Measurements from ENCODE around the gene DNM2. TPM values are rescaled to one million over a fixed set of nuclear protein-coding genes. Genes with fewer than 3 reads are reported as not detected.

The DNM2 gene
- total RNA-seq, 1 donor from 2014 or later: 156 TPM

DNA sequence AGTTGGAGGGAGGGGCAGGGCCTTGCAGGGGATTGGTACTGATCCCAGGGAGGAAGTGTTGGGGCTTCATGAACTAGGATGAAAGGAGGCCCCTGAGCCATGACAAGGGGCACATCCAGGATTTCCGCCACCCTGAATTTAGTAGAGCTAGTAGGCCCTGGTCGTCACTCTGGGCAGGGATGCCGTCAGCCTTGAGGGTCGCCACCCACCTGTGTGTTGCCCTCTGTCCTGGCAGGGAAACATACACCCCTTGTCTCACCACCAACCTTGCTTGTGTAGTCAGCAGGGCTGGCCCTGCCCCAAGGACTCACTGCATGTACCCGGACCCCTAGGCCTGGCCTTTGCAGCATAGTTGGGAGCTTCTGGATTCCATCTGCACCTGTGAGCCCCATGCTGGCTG lies 26.0 kb upstream of the DNM2 start:
- no peaks in the 10 kb centered on the region for H3K9me3 ChIP-seq (replicated peaks)
- intact Hi-C loops (cut with micrococcal nuclease): no loop called here
- peaks cover 58% of the 10 kb centered on the region for H3K36me3 ChIP-seq
- H3K27me3 ChIP-seq (ENCODE audit: low read depth): no peaks in the 10 kb centered on the region
- no peak for DNase-seq
- no peak for TF ChIP-seq CTCF (IDR thresholded peaks at IDR 0.05; ENCODE audit: borderline replicate concordance)
- peaks cover 26% of the 10 kb centered on the region for H3K4me1 ChIP-seq
- no peak overlapping the region for H3K27ac ChIP-seq (replicated peaks)
- H3K4me3 ChIP-seq: no peak overlapping the region

DNA sequence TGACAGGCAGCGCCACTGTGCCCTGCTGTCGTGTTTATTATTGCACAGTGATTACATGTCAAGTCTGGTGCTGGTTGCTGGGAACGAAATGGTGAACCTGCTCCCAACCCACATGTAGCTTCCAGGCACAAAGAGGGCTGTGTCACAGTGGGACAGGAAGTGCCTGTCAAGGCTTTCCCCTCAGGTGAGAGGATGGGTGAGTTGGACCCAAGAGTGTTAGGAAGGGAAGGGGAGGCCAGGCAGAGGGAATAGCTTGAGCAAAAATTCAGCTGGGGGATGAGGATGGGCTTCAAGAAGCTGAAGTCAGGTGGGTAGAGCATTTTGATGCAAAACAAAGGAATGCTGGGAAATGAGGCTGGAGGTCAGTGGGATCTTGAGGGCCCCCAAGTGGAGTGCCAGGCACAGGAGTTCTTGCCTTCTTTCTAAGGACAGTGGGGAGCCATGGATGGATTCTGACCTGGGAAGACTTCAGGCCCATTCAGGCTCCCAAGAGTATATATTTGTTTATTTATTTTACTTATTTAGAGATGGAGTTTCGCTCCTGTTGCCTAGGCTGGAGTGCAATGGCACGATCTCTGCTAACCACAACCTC lies 25.1 kb upstream of the DNM2 start:
- no peak for TF ChIP-seq CTCF (IDR thresholded peaks at IDR 0.05; ENCODE audit: borderline replicate concordance)
- no peak for DNase-seq
- no peak overlapping the region for H3K4me3 ChIP-seq
- H3K9me3 ChIP-seq (replicated peaks): no peaks in the 10 kb centered on the region
- peaks cover 17% of the 10 kb centered on the region for H3K4me1 ChIP-seq
- intact Hi-C loops (cut with micrococcal nuclease): no loop called here
- H3K36me3 ChIP-seq: peaks cover 49% of the 10 kb centered on the region
- no peaks in the 10 kb centered on the region for H3K27me3 ChIP-seq (ENCODE audit: low read depth)
- no peak overlapping the region for H3K27ac ChIP-seq (replicated peaks)

- DNase-seq: no peak
- Histone ChIP-seq H3K4me1 (peaks cover 14% of the 10 kb centered on the region), H3K4me3 (peak overlapping the region; percentile 58), H3K27me3 (ENCODE audit: low read depth) (no peaks in the 10 kb centered on the region), H3K36me3 (peaks cover 28% of the 10 kb centered on the region), H3K9me3 (replicated peaks) (no peaks in the 10 kb centered on the region), H3K27ac (replicated peaks) (no peak overlapping the region)
- no peak for TF ChIP-seq CTCF (IDR thresholded peaks at IDR 0.05; ENCODE audit: borderline replicate concordance)
- intact Hi-C loops (cut with micrococcal nuclease): no loop called here
Measured at GRCh38 chr19:10694706-10695307, 23.1 kb upstream of the DNM2 start.

DNA sequence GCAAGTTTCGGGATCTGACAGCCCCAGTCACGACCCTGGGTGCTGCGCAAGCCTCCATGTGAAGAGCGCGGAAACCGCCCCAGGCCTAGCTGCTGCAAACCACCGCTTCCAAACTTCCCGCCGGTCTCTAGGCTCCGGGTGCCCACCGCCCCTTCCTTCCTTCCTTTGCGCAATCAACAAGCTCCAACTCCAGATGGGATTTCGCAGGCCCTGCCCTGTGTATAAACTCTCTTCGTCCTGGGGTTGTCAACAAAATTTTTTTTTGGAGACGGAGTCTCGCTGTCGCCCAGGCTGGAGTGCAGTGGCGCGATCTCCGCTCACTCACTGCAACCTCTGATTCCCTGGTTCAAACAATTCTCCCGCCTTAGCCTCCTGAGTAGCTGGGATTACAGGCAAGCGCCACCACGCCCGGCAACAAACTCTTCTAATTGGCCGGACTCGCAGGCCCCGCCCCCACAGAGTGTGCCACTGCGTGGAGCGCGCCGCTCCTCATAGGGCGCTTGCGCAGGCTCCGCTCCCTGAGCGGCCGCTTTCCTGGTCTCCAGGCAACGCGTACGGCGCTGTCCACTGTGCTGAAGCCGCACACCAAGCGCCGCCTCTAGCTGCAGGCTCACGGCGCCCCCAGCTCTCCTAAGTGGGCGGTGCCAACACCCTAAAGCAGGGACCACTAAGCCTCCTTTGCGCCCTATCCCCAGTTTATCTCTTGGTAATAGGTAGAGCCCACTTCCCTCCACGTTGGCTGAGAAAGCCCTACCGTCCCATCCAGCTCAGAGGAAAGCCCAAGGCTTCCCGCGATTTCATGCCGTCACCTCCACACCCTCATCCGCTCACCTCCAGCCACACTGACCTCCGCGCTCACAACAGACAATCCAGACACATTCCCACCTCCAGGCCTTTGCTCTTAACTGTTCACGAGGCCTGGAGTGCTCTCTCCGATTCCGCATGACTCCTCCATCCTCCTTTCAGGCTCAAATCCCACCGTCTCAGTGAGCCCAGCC lies 22.2 kb upstream of the DNM2 start:
- peak; percentile 93 for DNase-seq

More for the DNA sequence above, 22.2 kb upstream of the DNM2 start:
- no peak for TF ChIP-seq CTCF (IDR thresholded peaks at IDR 0.05; ENCODE audit: borderline replicate concordance)
- Histone ChIP-seq H3K9me3 (replicated peaks) (no peaks in the 10 kb centered on the region), H3K4me3 (peak overlapping the region; percentile 58), H3K27ac (replicated peaks) (no peak overlapping the region), H3K36me3 (peaks cover 19% of the 10 kb centered on the region), H3K4me1 (peaks cover 15% of the 10 kb centered on the region), H3K27me3 (ENCODE audit: low read depth) (no peaks in the 10 kb centered on the region)
- intact Hi-C loops (cut with micrococcal nuclease): no loop called here

Data from left ventricle myocardium inferior (tissue), 1 donor.